Measurements from ENCODE around the gene ADAM22.

ADAM22 gene

GRCh38 chr7:88205179-88205578 lies 271.1 kb downstream of the ADAM22 start:
- DNase-seq (ENCODE audit: low read depth): no peak
- H3K4me3 ChIP-seq (ENCODE audit: low read depth, low read length): no peak overlapping the region
- TF ChIP-seq, protein P1, sequence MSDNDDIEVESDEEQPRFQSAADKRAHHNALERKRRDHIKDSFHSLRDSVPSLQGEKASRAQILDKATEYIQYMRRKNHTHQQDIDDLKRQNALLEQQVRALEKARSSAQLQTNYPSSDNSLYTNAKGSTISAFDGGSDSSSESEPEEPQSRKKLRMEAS (IDR thresholded peaks at IDR 0.05; ENCODE audit: low read depth, low read length): no peak
- TF ChIP-seq CTCF (IDR thresholded peaks at IDR 0.05; ENCODE audit: low read depth, low read length) (no peak), MYC (IDR thresholded peaks at IDR 0.05; ENCODE audit: low read depth, low read length) (no peak), POLR2A (IDR thresholded peaks at IDR 0.05; ENCODE audit: extremely low read depth, insufficient read length) (no peak)

- DNase-seq (ENCODE audit: low read depth): no peak
- TF ChIP-seq, protein P1 (IDR thresholded peaks at IDR 0.05; ENCODE audit: low read depth, low read length): no peak
- TF ChIP-seq CTCF (IDR thresholded peaks at IDR 0.05; ENCODE audit: low read depth, low read length): no peak
- TF ChIP-seq MYC (IDR thresholded peaks at IDR 0.05; ENCODE audit: low read depth, low read length): no peak
- no peak for TF ChIP-seq POLR2A (IDR thresholded peaks at IDR 0.05; ENCODE audit: extremely low read depth, insufficient read length)
- H3K4me3 ChIP-seq (ENCODE audit: low read depth, low read length): no peak overlapping the region
These were observed 272.2 kb downstream of the ADAM22 start for GRCh38 chr7:88206254-88206653.

- TF ChIP-seq POLR2A (IDR thresholded peaks at IDR 0.05; ENCODE audit: extremely low read depth, insufficient read length): no peak
- TF ChIP-seq, protein P1 (IDR thresholded peaks at IDR 0.05; ENCODE audit: low read depth, low read length): no peak
- no peak for TF ChIP-seq MYC (IDR thresholded peaks at IDR 0.05; ENCODE audit: low read depth, low read length)
- no peak for TF ChIP-seq CTCF (IDR thresholded peaks at IDR 0.05; ENCODE audit: low read depth, low read length)
These were observed 274.5 kb downstream of the ADAM22 start for GRCh38 chr7:88208521-88208920.

DNA sequence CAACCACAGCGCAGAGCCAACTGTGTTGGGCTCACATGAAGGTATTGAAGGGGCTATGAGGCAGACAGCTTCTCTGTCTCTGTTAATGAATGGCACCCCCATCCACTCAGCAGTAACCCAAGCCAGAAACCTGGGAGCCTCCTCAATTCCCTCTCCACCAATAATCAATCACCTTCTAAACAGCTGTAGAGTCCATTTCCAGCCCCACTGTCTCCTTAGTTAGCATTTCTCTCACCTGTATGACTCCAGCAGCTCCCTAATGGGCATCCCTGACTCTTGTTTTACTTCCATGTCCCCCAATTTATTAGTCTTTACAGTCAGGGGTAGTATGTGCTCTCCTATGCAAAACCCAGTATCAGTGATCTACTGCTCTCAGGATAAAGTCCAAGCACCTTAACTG lies 278.9 kb downstream of the ADAM22 start:
- DNase-seq (ENCODE audit: low read depth): no peak
- no peak overlapping the region for H3K4me3 ChIP-seq (ENCODE audit: low read depth, low read length)
- TF ChIP-seq MYC (IDR thresholded peaks at IDR 0.05; ENCODE audit: low read depth, low read length) (no peak), POLR2A (IDR thresholded peaks at IDR 0.05; ENCODE audit: extremely low read depth, insufficient read length) (no peak)

More at GRCh38 chr7:88208521-88208920, 274.5 kb downstream of the ADAM22 start:
- H3K4me3 ChIP-seq (ENCODE audit: low read depth, low read length): no peak overlapping the region
- DNase-seq (ENCODE audit: low read depth): no peak

DNA sequence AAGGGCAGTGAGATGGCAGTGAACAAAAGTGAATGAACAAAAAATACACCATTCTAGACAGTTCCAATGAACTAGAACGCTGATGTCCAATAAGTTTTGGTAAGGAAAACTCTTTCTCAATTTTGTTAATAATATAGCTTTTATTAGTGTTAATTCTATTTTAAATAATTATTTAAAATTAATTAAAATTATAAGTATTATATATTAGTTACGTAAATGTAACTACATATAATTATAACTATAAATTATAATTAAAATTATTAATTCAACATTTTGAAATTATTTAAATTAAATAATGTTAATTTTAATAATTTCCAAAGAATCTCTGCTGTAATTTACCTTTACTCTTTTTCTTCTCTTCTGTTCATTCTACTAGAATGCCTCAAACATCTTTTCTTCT lies 280.4 kb downstream of the ADAM22 start:
- no peak for DNase-seq (ENCODE audit: low read depth)
- no peak overlapping the region for H3K4me3 ChIP-seq (ENCODE audit: low read depth, low read length)
- TF ChIP-seq MYC (IDR thresholded peaks at IDR 0.05; ENCODE audit: low read depth, low read length): no peak
- TF ChIP-seq CTCF (IDR thresholded peaks at IDR 0.05; ENCODE audit: low read depth, low read length): no peak
- TF ChIP-seq, protein P1 (IDR thresholded peaks at IDR 0.05; ENCODE audit: low read depth, low read length): no peak
- no peak for TF ChIP-seq POLR2A (IDR thresholded peaks at IDR 0.05; ENCODE audit: extremely low read depth, insufficient read length)

- no peak for DNase-seq (ENCODE audit: low read depth)
- no peak overlapping the region for H3K4me3 ChIP-seq (ENCODE audit: low read depth, low read length)
- TF ChIP-seq MYC (IDR thresholded peaks at IDR 0.05; ENCODE audit: low read depth, low read length) (no peak), POLR2A (IDR thresholded peaks at IDR 0.05; ENCODE audit: extremely low read depth, insufficient read length) (no peak), CTCF (IDR thresholded peaks at IDR 0.05; ENCODE audit: low read depth, low read length) (no peak)
- TF ChIP-seq, protein P1 (IDR thresholded peaks at IDR 0.05; ENCODE audit: low read depth, low read length): no peak
These were observed 281.2 kb downstream of the ADAM22 start for GRCh38 chr7:88215295-88215694.

All from NB4 (cell line).